Duodenal mucosa (tissue), 2 donors: ENCODE data around the gene SKI.

Experiments
- H3K27ac ChIP-seq: one replicate; pipeline ENCODE4 v1.7.0; 2013; ENCODE audit warnings: low read depth, low read length
- H3K27me3 ChIP-seq, 2 donors: one replicate each; pipeline ENCODE4 v1.7.0; 2013; ENCODE audit warnings: low read length in 2 of 2, control low read depth in 1 of 2; ENCODE audit not compliant: insufficient read depth in 2 of 2, control insufficient read depth in 1 of 2
- H3K36me3 ChIP-seq, 2 donors: one replicate each; pipeline ENCODE4 v1.7.0; 2013; ENCODE audit warnings: low read length in 2 of 2, control low read depth in 1 of 2; ENCODE audit not compliant: insufficient read depth in 2 of 2, control insufficient read depth in 1 of 2
- H3K4me1 ChIP-seq, 2 donors: one replicate each; pipeline ENCODE4 v1.7.0; 2013; ENCODE audit warnings: low read length in 2 of 2, control low read depth in 1 of 2; ENCODE audit not compliant: insufficient read depth in 2 of 2, control insufficient read depth in 1 of 2
- H3K4me3 ChIP-seq, 2 donors: one replicate each; pipeline ENCODE4 v1.7.0; 2013; ENCODE audit warnings: low read length in 2 of 2, low read depth in 1 of 2
- H3K9ac ChIP-seq, 2 donors: one replicate each; pipeline ENCODE4 v1.7.0; 2013; ENCODE audit warnings: low read length in 2 of 2, low read depth in 1 of 2
- H3K9me3 ChIP-seq, 2 donors: one replicate each; pipeline ENCODE4 v1.7.0; 2013; ENCODE audit warnings: low read length in 2 of 2, control low read depth in 1 of 2; ENCODE audit not compliant: control insufficient read depth in 1 of 2

SKI gene

GRCh38 chr1:2270260-2271100, 42.4 kb downstream of the SKI start:
- Histone ChIP-seq H3K4me3 (no peak overlapping the region), H3K36me3 (no peaks in the 10 kb centered on the region), H3K9me3 (no peaks in the 10 kb centered on the region), H3K27me3 (no peaks in the 10 kb centered on the region), H3K27ac (peak overlapping the region; percentile 3), H3K9ac (no peak overlapping the region), H3K4me1 (peaks cover 62 to 84% of the 10 kb centered on the region in 2 donors)

GRCh38 chr1:2271211-2271721, 43.1 kb downstream of the SKI start:
- H3K36me3 ChIP-seq, result no peaks in the 10 kb centered on the region
- H3K27me3 ChIP-seq, result no peaks in the 10 kb centered on the region
- H3K27ac ChIP-seq, result no peak overlapping the region
- H3K4me1 ChIP-seq, result peaks cover 68 to 89% of the 10 kb centered on the region in 2 donors
- no peak overlapping the region for H3K9ac ChIP-seq
- H3K4me3 ChIP-seq, result no peak overlapping the region
- no peaks in the 10 kb centered on the region for H3K9me3 ChIP-seq

- H3K27ac ChIP-seq, result no peak overlapping the region
- no peaks in the 10 kb centered on the region for H3K9me3 ChIP-seq
- H3K4me3 ChIP-seq, result no peak overlapping the region
- H3K9ac ChIP-seq, result no peak overlapping the region
- H3K36me3 ChIP-seq, result no peaks in the 10 kb centered on the region
- H3K27me3 ChIP-seq, result no peaks in the 10 kb centered on the region
- peaks cover 68 to 91% of the 10 kb centered on the region in 2 donors for H3K4me1 ChIP-seq
These were observed 43.9 kb downstream of the SKI start for GRCh38 chr1:2271841-2272655.

- H3K9ac ChIP-seq, result no peak overlapping the region
- peaks cover 4 to 5% of the 10 kb centered on the region in 2 donors for H3K36me3 ChIP-seq
- no peaks in the 10 kb centered on the region for H3K9me3 ChIP-seq
- no peak overlapping the region for H3K4me3 ChIP-seq
- H3K27ac ChIP-seq, result no peak overlapping the region
- H3K27me3 ChIP-seq, result no peaks in the 10 kb centered on the region
- H3K4me1 ChIP-seq, result peaks cover 64 to 90% of the 10 kb centered on the region in 2 donors
These were observed 44.7 kb downstream of the SKI start for GRCh38 chr1:2272686-2273400.

- Histone ChIP-seq H3K4me1 (peaks cover 71 to 90% of the 10 kb centered on the region in 2 donors), H3K9me3 (no peaks in the 10 kb centered on the region), H3K27ac (no peak overlapping the region), H3K27me3 (no peaks in the 10 kb centered on the region), H3K9ac (no peak overlapping the region), H3K36me3 (peaks cover 4 to 8% of the 10 kb centered on the region in 2 donors), H3K4me3 (no peak overlapping the region)
These were observed 45.4 kb downstream of the SKI start for GRCh38 chr1:2273401-2274090.

- Histone ChIP-seq H3K27me3 (no peaks in the 10 kb centered on the region), H3K36me3 (peaks cover 4 to 8% of the 10 kb centered on the region in 2 donors), H3K4me1 (peaks cover 80 to 94% of the 10 kb centered on the region in 2 donors), H3K27ac (peak overlapping the region; percentile 3), H3K4me3 (no peak overlapping the region), H3K9ac (no peak overlapping the region), H3K9me3 (no peaks in the 10 kb centered on the region)
These were observed 46.3 kb downstream of the SKI start for GRCh38 chr1:2274231-2274928.

GRCh38 chr1:2274929-2275475, 46.9 kb downstream of the SKI start:
- Histone ChIP-seq H3K27me3 (no peaks in the 10 kb centered on the region), H3K4me1 (peaks cover 85 to 97% of the 10 kb centered on the region in 2 donors), H3K9me3 (no peaks in the 10 kb centered on the region), H3K36me3 (peaks cover 4 to 8% of the 10 kb centered on the region in 2 donors), H3K4me3 (no peak overlapping the region), H3K9ac (no peak overlapping the region), H3K27ac (no peak overlapping the region)

GRCh38 chr1:2275796-2276536, 47.8 kb downstream of the SKI start:
- peak overlapping the region in 1 of 2 donors; percentile 14 for H3K9ac ChIP-seq
- peak overlapping the region; percentile 37 for H3K27ac ChIP-seq
- H3K4me1 ChIP-seq, result peaks cover 75 to 87% of the 10 kb centered on the region in 2 donors

More at GRCh38 chr1:2275796-2276536, 47.8 kb downstream of the SKI start:
- no peaks in the 10 kb centered on the region for H3K27me3 ChIP-seq
- peaks cover 4 to 8% of the 10 kb centered on the region in 2 donors for H3K36me3 ChIP-seq
- no peaks in the 10 kb centered on the region for H3K9me3 ChIP-seq
- no peak overlapping the region for H3K4me3 ChIP-seq
